DOHH2 (cell line): ENCODE results near the gene CHCHD6.

Experiments
- H3F3A ChIP-seq: fragments of 200-600 bp; sonication (generic), shearing (Covaris generic); 2 replicates; pipeline ENCODE4 v1.6.0; 2016; ENCODE audit warnings: antibody characterized with exemption, mild to moderate bottlenecking; ENCODE audit not compliant: control insufficient read depth, insufficient read depth
- H3K27ac ChIP-seq: fragments of 200-600 bp; sonication (generic); 2 replicates; pipeline ENCODE4 v1.5.1; 2014; ENCODE audit warnings: low read depth, mild to moderate bottlenecking, low read length, moderate library complexity
- H3K27me3 ChIP-seq: fragments of 200-600 bp; sonication (generic); 2 replicates; pipeline ENCODE4 v1.6.1; 2014; ENCODE audit warnings: mild to moderate bottlenecking, low read length, mixed read lengths; ENCODE audit not compliant: control insufficient read depth
- H3K36me3 ChIP-seq: fragments of 200-600 bp; sonication (generic); 2 replicates; pipeline ENCODE4 v1.6.1; 2014; ENCODE audit warnings: mild to moderate bottlenecking, low read length, moderate library complexity, mixed read lengths; ENCODE audit not compliant: control insufficient read depth
- H3K4me1 ChIP-seq: fragments of 200-600 bp; sonication (generic); 2 replicates; pipeline ENCODE4 v1.6.1; 2014; ENCODE audit warnings: mild to moderate bottlenecking, low read length, mixed read lengths; ENCODE audit not compliant: control insufficient read depth
- H3K4me2 ChIP-seq: fragments of 200-600 bp; sonication (generic); 2 replicates; pipeline ENCODE4 v1.6.0; 2014; ENCODE audit warnings: mild to moderate bottlenecking, low read length, moderate library complexity
- H3K4me3 ChIP-seq: fragments of 200-600 bp; sonication (generic); 2 replicates; pipeline ENCODE4 v1.5.1; 2014; ENCODE audit warnings: mild to moderate bottlenecking, low read length, mixed read lengths
- H3K79me2 ChIP-seq: fragments of 200-600 bp; sonication (generic); 2 replicates; pipeline ENCODE4 v1.6.1; 2014; ENCODE audit warnings: mild to moderate bottlenecking, low read length, mixed read lengths; ENCODE audit not compliant: control insufficient read depth
- H3K9me2 ChIP-seq: fragments of 200-600 bp; sonication (generic); replicated peaks from 2 replicates; pipeline ENCODE4 v1.6.1; 2014; ENCODE audit warnings: mild to moderate bottlenecking, low read length, mixed read lengths; ENCODE audit not compliant: control insufficient read depth
- H3K9me3 ChIP-seq: fragments of 200-600 bp; sonication (generic); 2 replicates; pipeline ENCODE4 v1.6.1; 2014; ENCODE audit warnings: antibody characterized with exemption, low read length, mixed read lengths; ENCODE audit not compliant: control insufficient read depth, insufficient read depth
- H4K20me1 ChIP-seq: fragments of 200-600 bp; sonication (generic); 2 replicates; pipeline ENCODE4 v1.6.0; 2014; ENCODE audit warnings: low read depth, mild to moderate bottlenecking, antibody characterized with exemption, low read length, moderate library complexity; ENCODE audit not compliant: control insufficient read depth, insufficient read depth
- EZH2phosphoT487 ChIP-seq: fragments of 200-600 bp; sonication (generic); IDR thresholded peaks from 2 replicates; pipeline ENCODE4 v1.6.1; 2017; ENCODE audit warnings: borderline replicate concordance, mild to moderate bottlenecking, antibody characterized with exemption, low read length, moderate library complexity, mixed read lengths
- TF ChIP-seq, protein P1 (sequence below): fragments of 200-600 bp; sonication (generic); IDR thresholded peaks from one replicate; pipeline ENCODE4 v1.5.1; 2014; ENCODE audit warnings: antibody characterized with exemption, mild to moderate bottlenecking, low read depth, low read length; ENCODE audit not compliant: poor library complexity, severe bottlenecking

The CHCHD6 gene

DNA sequence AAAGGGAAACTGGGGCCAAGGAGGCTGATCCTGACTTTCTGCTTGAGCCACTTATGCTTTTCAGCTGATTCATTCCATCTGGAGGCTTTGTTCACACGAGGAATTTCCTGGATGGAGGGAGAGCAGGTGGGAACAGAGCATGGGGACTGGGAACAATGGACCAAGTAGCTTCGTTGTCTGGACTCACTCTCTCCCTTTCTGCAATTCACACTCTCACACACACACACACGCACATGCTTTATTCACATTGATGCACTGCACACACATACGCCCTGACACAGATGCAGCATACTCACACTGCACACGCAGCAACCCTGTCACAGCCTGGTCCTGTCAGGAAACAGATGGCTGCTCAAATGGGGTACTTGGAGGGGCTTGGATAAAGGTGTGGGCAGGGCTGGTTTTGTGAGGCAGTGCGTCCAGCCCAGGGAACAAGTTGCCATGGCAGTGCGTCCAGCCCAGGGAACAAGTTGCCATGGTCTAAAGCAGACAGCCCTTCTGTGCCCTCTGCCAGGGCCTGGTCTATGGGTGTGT, 19.8 kb upstream of the CHCHD6 start:
- Histone ChIP-seq H3K4me1 (0 out of 2 replicates have a peak, but pooled peaks cover 2% of the 10 kb centered on the region), H3F3A (no peaks in the 10 kb centered on the region), H3K9me3 (no peaks in the 10 kb centered on the region), H3K4me2 (no peak overlapping the region), H3K79me2 (no peaks in the 10 kb centered on the region), H3K27me3 (peaks cover 3% of the 10 kb centered on the region; the same call in 1 of the 2 replicates), H3K36me3 (no peaks in the 10 kb centered on the region), H3K27ac (no peak overlapping the region), H4K20me1 (no peaks in the 10 kb centered on the region), H3K4me3 (no peak overlapping the region), H3K9me2 (no peaks in the 10 kb centered on the region)
- TF ChIP-seq EZH2phosphoT487: no peak
- TF ChIP-seq, protein P1, sequence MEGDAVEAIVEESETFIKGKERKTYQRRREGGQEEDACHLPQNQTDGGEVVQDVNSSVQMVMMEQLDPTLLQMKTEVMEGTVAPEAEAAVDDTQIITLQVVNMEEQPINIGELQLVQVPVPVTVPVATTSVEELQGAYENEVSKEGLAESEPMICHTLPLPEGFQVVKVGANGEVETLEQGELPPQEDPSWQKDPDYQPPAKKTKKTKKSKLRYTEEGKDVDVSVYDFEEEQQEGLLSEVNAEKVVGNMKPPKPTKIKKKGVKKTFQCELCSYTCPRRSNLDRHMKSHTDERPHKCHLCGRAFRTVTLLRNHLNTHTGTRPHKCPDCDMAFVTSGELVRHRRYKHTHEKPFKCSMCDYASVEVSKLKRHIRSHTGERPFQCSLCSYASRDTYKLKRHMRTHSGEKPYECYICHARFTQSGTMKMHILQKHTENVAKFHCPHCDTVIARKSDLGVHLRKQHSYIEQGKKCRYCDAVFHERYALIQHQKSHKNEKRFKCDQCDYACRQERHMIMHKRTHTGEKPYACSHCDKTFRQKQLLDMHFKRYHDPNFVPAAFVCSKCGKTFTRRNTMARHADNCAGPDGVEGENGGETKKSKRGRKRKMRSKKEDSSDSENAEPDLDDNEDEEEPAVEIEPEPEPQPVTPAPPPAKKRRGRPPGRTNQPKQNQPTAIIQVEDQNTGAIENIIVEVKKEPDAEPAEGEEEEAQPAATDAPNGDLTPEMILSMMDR: no peak

DNA sequence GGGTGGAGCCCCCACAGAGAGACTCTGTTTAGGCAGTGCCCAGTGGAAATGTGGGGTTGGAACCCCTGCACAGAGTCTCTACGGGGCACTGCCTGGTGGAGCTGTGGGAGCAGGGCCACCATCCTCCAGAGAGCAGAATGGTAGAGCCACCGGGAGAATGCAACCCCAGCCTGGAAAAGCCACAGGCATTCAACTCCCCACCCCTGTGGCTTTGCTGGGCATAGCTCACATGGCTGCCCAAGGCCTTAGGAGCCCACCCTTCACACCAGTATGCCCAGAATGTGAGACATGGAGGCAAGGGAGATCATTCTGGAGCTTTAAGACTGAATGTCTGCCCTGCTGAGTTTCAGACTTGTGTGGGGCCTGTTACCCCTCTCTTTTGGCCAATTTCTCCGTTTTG, 19.0 kb upstream of the CHCHD6 start:
- TF ChIP-seq, protein P1: no peak
- no peak for TF ChIP-seq EZH2phosphoT487
- H3K4me1 ChIP-seq: no peaks in the 10 kb centered on the region
- no peak overlapping the region for H3K4me2 ChIP-seq
- no peak overlapping the region for H3K4me3 ChIP-seq
- H3K27ac ChIP-seq: no peak overlapping the region
- no peaks in the 10 kb centered on the region for H3F3A ChIP-seq
- no peaks in the 10 kb centered on the region for H4K20me1 ChIP-seq
- no peaks in the 10 kb centered on the region for H3K79me2 ChIP-seq
- H3K36me3 ChIP-seq: no peaks in the 10 kb centered on the region
- peaks cover 3% of the 10 kb centered on the region; the same call in 1 of the 2 replicates for H3K27me3 ChIP-seq
- H3K9me3 ChIP-seq: no peaks in the 10 kb centered on the region
- no peaks in the 10 kb centered on the region for H3K9me2 ChIP-seq

DNA sequence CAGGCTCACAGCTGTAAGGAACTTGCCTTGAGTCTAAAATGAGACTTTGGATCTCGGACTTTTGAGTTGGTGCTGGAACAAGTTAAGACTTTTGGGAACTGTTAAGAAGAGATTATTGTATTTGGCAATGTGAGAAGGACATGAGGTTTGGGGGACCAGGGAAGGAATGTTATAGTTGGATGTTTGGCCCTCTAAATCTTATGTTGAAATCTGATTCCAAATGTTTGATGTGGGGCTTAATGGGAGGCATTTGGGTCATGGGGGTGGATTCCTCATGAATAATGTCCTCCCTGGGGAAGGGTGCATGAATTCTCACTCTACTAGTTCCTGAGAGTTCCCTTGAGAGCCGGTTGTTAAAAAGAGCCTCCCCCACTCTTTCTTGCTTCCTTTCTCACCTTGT, 18.5 kb upstream of the CHCHD6 start:
- H3F3A ChIP-seq: no peaks in the 10 kb centered on the region
- H3K4me1 ChIP-seq: no peaks in the 10 kb centered on the region
- no peak overlapping the region for H3K4me3 ChIP-seq
- TF ChIP-seq, protein P1: no peak
- no peak for TF ChIP-seq EZH2phosphoT487
- H4K20me1 ChIP-seq: no peaks in the 10 kb centered on the region
- no peaks in the 10 kb centered on the region for H3K36me3 ChIP-seq
- H3K9me2 ChIP-seq: no peaks in the 10 kb centered on the region
- no peak overlapping the region for H3K27ac ChIP-seq
- no peak overlapping the region for H3K4me2 ChIP-seq
- peaks cover 3% of the 10 kb centered on the region; the same call in 1 of the 2 replicates for H3K27me3 ChIP-seq
- no peaks in the 10 kb centered on the region for H3K9me3 ChIP-seq
- no peaks in the 10 kb centered on the region for H3K79me2 ChIP-seq
